AG04450 (cell line): Measurements from ENCODE around the gene EVC2. TPM values are rescaled to one million over a fixed set of nuclear protein-coding genes. Genes with fewer than 3 reads are reported as not detected.

ENCODE experiments used
- CTCF ChIA-PET: fragments of 300-600, 350-600 bp; formaldehyde crosslinking; extraction: SDS; loops from one replicate; lab custom pipeline; 2022; ENCODE audit warnings: antibody characterized with exemption, inconsistent platforms; lab: Charles Lee
- POLR2A ChIA-PET: fragments of 350-600 bp; formaldehyde crosslinking; extraction: SDS; loops from one replicate; lab custom pipeline; 2021; ENCODE audit warnings: antibody characterized with exemption, inconsistent platforms; lab: Yijun Ruan, JAX
- DNase-seq: peaks from one replicate; pipeline ENCODE4 v3.0.0-alpha.2; 2011; ENCODE audit warnings: low read depth, low spot score
- H3K27ac ChIP-seq: one replicate; pipeline ENCODE4 v1.5.1; 2012; ENCODE audit warnings: low read depth, low read length, control low read depth
- H3K27me3 ChIP-seq: one replicate; pipeline ENCODE4 v1.6.0; 2012; ENCODE audit warnings: low read length; ENCODE audit not compliant: control insufficient read depth, insufficient read depth
- H3K4me3 ChIP-seq: 2 replicates; pipeline ENCODE4 v1.5.1; 2011; ENCODE audit warnings: mild to moderate bottlenecking, low read depth, low read length, control low read depth
- H3K9me3 ChIP-seq: 2 replicates; pipeline ENCODE4 v1.5.1; 2012; ENCODE audit warnings: low read length; ENCODE audit not compliant: control insufficient read depth, insufficient read depth
- polyA plus RNA-seq: library from polyadenylated mRNA; depleted of rRNA; stranded (reverse); fragments of >200 nt; gene quantifications from 2 replicates; pipeline ENCODE4 v1.2.3, GENCODE V29; 2011
- TF ChIP-seq, protein P1 (sequence below): IDR thresholded peaks from 2 replicates; pipeline ENCODE4 v1.5.1; 2011; ENCODE audit warnings: low read depth, low read length, control low read depth, inconsistent platforms

EVC2 gene
- polyA plus RNA-seq, 1 experiment, result 2.1 TPM

DNA sequence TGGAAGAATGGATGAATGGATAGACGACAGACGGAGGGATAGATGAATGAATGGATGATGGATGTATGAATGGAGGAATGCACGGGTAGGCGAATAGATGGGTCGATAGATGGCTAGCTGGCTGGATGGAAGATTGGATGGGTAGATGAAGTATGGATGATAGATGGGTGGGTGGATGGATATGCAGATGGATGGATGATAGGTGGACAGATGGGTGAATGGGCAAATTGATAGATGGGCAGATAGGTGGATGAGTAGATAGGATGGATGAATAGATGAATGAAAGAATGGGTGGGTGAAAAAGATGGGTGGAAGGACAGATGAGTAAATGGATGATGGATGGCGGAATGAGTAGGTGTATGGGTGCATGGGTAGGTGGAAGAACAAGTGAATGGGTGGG lies 57.3 kb downstream of the EVC2 start:
- POLR2A ChIA-PET, result no interaction called here
- H3K27me3 ChIP-seq, result no peaks in the 10 kb centered on the region

DNA sequence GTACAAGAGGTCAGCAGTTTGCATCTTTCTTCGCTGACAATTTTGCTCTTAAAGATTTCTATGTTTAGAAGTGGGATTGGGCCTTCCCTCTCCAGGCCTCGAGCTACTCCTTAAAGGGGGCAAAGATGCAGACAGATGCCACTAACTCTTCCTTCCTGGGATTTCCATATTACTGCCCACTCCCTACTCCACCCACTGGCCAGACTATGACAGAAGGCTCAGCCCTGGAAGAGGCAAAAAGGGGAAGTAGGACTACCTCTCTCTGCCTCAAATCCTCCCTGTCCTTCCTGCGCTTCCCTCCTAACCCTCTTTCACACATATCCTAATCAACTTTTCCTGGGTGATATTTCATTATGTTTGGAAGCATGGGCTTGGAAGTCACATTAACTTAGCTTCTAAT lies 58.3 kb downstream of the EVC2 start:
- no peak for DNase-seq

More for the DNA sequence above, 57.3 kb downstream of the EVC2 start:
- Histone ChIP-seq H3K27ac (no peak overlapping the region), H3K4me3 (no peak overlapping the region), H3K9me3 (no peaks in the 10 kb centered on the region)
- TF ChIP-seq, protein P1, sequence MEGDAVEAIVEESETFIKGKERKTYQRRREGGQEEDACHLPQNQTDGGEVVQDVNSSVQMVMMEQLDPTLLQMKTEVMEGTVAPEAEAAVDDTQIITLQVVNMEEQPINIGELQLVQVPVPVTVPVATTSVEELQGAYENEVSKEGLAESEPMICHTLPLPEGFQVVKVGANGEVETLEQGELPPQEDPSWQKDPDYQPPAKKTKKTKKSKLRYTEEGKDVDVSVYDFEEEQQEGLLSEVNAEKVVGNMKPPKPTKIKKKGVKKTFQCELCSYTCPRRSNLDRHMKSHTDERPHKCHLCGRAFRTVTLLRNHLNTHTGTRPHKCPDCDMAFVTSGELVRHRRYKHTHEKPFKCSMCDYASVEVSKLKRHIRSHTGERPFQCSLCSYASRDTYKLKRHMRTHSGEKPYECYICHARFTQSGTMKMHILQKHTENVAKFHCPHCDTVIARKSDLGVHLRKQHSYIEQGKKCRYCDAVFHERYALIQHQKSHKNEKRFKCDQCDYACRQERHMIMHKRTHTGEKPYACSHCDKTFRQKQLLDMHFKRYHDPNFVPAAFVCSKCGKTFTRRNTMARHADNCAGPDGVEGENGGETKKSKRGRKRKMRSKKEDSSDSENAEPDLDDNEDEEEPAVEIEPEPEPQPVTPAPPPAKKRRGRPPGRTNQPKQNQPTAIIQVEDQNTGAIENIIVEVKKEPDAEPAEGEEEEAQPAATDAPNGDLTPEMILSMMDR, result no peak
- DNase-seq, result no peak
- CTCF ChIA-PET, result interaction anchor here (1.5 kb wide), 1 partner anchor 140 kb away, joined by 4 read pairs; no protein-coding TSS in a partner anchor

DNA sequence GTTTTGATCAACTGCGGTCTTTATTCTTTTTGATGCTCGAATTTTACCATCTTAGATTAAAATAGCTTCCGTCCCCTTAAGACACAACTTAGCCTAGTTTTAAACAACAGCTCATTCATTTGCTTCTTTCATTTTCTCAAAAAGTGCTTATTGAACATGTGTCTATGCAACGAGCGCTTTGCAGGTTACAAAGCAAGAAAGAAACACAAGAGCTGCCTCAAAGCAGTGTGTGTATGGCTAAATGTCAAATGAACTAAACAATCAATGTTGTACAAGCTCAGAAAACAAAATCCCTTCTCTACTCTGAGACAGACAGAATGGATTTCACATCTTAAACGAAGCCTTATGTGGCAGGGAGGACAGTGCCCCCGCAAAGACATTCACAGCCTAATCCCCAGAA lies 61.0 kb downstream of the EVC2 start:
- Histone ChIP-seq H3K4me3 (no peak overlapping the region), H3K27me3 (no peaks in the 10 kb centered on the region), H3K27ac (no peak overlapping the region), H3K9me3 (no peaks in the 10 kb centered on the region)
- no peak for DNase-seq
- ChIA-PET POLR2A (no interaction called here), CTCF (no interaction called here)
- TF ChIP-seq, protein P1, result no peak

More for the DNA sequence above, 58.3 kb downstream of the EVC2 start:
- H3K27ac ChIP-seq, result no peak overlapping the region
- no peaks in the 10 kb centered on the region for H3K27me3 ChIP-seq
- TF ChIP-seq, protein P1, result no peak
- H3K9me3 ChIP-seq, result no peaks in the 10 kb centered on the region
- CTCF ChIA-PET, result no interaction called here
- POLR2A ChIA-PET, result no interaction called here
- no peak overlapping the region for H3K4me3 ChIP-seq

DNA sequence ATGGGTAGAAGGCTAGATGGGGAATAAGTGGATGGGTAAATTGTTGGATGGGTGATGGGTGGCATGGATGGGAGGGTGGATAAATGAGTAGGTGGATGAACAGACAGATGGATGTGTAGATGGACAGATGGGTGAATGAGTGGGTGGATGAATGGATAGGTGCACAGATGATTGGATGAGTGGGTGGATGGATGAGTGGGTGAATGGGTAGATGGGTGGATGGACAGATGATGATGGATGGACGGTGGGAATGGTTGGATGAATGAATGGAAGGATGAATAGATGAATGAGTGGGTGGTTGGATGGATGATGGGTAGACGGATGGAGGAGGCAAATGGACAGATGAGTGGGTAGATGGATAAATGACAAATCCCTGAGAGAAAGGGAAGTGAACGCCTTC lies 68.3 kb downstream of the EVC2 start:
- POLR2A ChIA-PET, result no interaction called here
- no peak overlapping the region for H3K4me3 ChIP-seq
- TF ChIP-seq, protein P1, result no peak
- no peak overlapping the region for H3K27ac ChIP-seq
- H3K27me3 ChIP-seq, result no peaks in the 10 kb centered on the region
- H3K9me3 ChIP-seq, result no peaks in the 10 kb centered on the region
- CTCF ChIA-PET, result interaction anchor here (0.6 kb wide), 1 partner anchor 561 kb away, joined by 3 read pairs; no protein-coding TSS in a partner anchor
- no peak for DNase-seq

DNA sequence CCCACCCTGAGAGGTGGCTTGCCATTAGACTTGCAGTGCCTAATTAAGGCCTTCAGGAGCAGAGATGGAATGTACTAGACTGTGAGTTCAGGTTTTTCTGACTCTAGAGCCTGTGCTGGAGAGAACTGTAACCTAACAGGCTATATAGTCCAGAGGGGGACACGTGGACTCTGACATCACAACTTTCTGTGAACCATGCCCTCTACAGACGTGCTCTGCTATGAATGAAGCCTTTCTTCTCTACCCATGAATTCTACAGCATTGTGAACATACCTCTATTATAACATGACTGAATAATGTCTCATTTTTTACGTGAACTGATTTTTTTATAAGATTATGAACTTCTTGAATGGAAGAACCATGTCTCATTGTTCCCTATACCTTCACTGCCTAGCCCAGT lies 68.8 kb downstream of the EVC2 start:
- POLR2A ChIA-PET, result no interaction called here
- H3K9me3 ChIP-seq, result no peaks in the 10 kb centered on the region
- no peak for DNase-seq
- TF ChIP-seq, protein P1, result no peak
- no peaks in the 10 kb centered on the region for H3K27me3 ChIP-seq
- CTCF ChIA-PET, result interaction anchor here (0.8 kb wide), 1 partner anchor 151 kb away, joined by 4 read pairs; no protein-coding TSS in a partner anchor
- no peak overlapping the region for H3K4me3 ChIP-seq
- no peak overlapping the region for H3K27ac ChIP-seq
